ENCODE results near the gene AGPS. TPM values are rescaled to one million over a fixed set of nuclear protein-coding genes. Genes with fewer than 3 reads are reported as not detected.
A peak's percentile ranks its signal among the peaks of the same experiment; 100 is the strongest.
"Not testable (repeated sequence)": the region's sequence is repeated elsewhere in the genome, so short reads cannot be mapped to it uniquely, and the experiment has no call there.

Gene AGPS
- total and polyA plus RNA-seq, 2 donors (not counting 1 experiment from before 2014, with no cell fraction given), result 2.2 to 25.5 TPM

DNA sequence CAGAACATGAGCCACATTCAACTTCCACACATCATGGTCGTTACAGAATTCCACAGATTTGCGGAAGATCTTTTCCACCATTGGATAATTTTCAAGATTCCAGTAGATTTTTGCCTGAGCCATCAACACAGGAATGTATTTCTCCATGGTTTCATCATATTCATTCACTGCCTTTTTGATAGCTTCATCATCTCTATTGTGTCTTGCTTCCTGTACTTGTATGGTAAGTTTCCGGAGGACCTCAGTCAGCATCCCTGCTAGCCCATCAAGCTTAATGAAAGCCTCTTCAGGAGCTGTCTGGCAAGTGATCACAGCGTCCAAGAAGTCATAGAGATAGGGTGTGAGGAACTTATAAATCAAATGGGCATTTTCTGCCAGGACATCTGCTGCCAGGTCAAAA lies 158.8 kb downstream of the AGPS start:
- Mint-ChIP-seq H3K4me1 (peaks cover 19% of the 10 kb centered on the region), H3K27ac (peak overlapping the region; percentile 85), H3K4me3 (peak overlapping the region; percentile 61)
- CTCF ChIA-PET, result interaction anchor here (1.6 to 2.2 kb wide), 2 partner anchors 10 to 386 kb away, joined by 4 to 7 read pairs; no protein-coding TSS in a partner anchor
- intact Hi-C loops (cut with micrococcal nuclease), result loop anchor here (5.0 kb wide), 4 partner anchors 219 to 1549 kb away; partner anchors contain the start of genes HNRNPA3 and LNPK
- H3K9me3 Mint-ChIP-seq (ENCODE audit: insufficient read depth); ATAC-seq (ENCODE audit: low read depth); H3K36me3 ChIP-seq (replicated peaks in 1 of 2; ENCODE audit: control extremely low read depth in 1 of 2, control insufficient read depth in 1 of 2, extremely low read depth in 1 of 2, insufficient read depth in 2 of 2, low read length in 1 of 2); H3K79me2 ChIP-seq (ENCODE audit: control insufficient read depth, insufficient read depth, low read length); H2AFZ ChIP-seq (ENCODE audit: insufficient read depth, low read depth, low read length, poor library complexity, severe bottlenecking); POLR2A ChIA-PET; H3K9me3 ChIP-seq (ENCODE audit: control extremely low read depth in 1 of 3, control insufficient read depth in 2 of 3, insufficient read depth in 1 of 3, low read length in 2 of 3); H3K27ac ChIP-seq (ENCODE audit: low read length in 2 of 2); DNase-seq; H3K9ac ChIP-seq (ENCODE audit: low read length); H3K4me2 ChIP-seq (replicated peaks; ENCODE audit: low read depth, low read length, poor library complexity, severe bottlenecking); H3K4me3 ChIP-seq (ENCODE audit: control extremely low read depth in 1 of 5, extremely low read depth in 1 of 5, insufficient read depth in 1 of 5, low read depth in 2 of 5, low read length in 4 of 5); H3K27me3 Mint-ChIP-seq; H3K27me3 ChIP-seq (replicated peaks in 1 of 4; ENCODE audit: control extremely low read depth in 1 of 4, control insufficient read depth in 3 of 4, insufficient read depth in 4 of 4, low read length in 3 of 4); H4K20me1 ChIP-seq (ENCODE audit: control insufficient read depth, insufficient read depth, low read length, poor library complexity, severe bottlenecking): not testable (repeated sequence)
- H3K4me1 ChIP-seq (ENCODE audit: control insufficient read depth in 2 of 2, insufficient read depth in 2 of 2, low read length in 2 of 2), result peaks cover 9 to 13% of the 10 kb centered on the region in 2 donors
- 100% methylated on average over 2 of the region's 4 CpGs for WGBS (ENCODE audit: insufficient coverage)

DNA sequence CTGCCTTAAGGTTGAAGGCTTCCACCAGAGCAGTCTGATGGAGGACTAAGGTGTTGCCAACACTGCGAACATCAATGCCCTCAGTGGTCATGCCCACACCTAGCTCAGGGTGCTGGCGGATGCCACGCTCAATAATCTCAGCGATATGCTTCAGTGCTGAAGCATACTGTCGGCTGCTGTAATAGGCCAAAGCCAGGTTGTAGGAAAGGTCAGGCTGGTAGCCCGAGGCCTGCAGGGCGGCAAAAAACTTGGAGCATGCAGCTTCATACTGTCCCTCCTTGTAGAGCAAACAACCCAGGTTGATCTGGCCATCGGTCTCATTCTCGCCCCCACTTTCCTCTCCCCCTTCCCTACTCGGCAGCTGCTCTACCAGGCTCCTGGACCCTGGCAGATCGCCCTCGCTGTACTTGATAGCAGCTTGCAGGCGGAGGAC lies 159.4 kb downstream of the AGPS start:
- peak overlapping the region; percentile 80 for H2AFZ ChIP-seq (ENCODE audit: insufficient read depth, low read depth, low read length, poor library complexity, severe bottlenecking)
- WGBS (ENCODE audit: insufficient coverage), result 75% methylated on average over 10 of the region's 13 CpGs

More for the DNA sequence above, 159.4 kb downstream of the AGPS start:
- Mint-ChIP-seq H3K27ac (peak overlapping the region; percentile 100), H3K9me3 (ENCODE audit: insufficient read depth) (no peaks in the 10 kb centered on the region), H3K4me3 (peak overlapping the region; percentile 97), H3K4me1 (peaks cover 19% of the 10 kb centered on the region), H3K27me3 (no peaks in the 10 kb centered on the region)
- Histone ChIP-seq H3K27me3 (replicated peaks in 1 of 4; ENCODE audit: control extremely low read depth in 1 of 4, control insufficient read depth in 3 of 4, insufficient read depth in 4 of 4, low read length in 3 of 4) (no peaks in the 10 kb centered on the region), H3K9ac (ENCODE audit: low read length) (peak overlapping the region; percentile 89), H4K20me1 (ENCODE audit: control insufficient read depth, insufficient read depth, low read length, poor library complexity, severe bottlenecking) (no peaks in the 10 kb centered on the region), H3K9me3 (ENCODE audit: control extremely low read depth in 1 of 3, control insufficient read depth in 2 of 3, insufficient read depth in 1 of 3, low read length in 2 of 3) (no peaks in the 10 kb centered on the region), H3K4me1 (ENCODE audit: control insufficient read depth in 2 of 2, insufficient read depth in 2 of 2, low read length in 2 of 2) (peaks cover 9 to 13% of the 10 kb centered on the region in 2 donors), H3K79me2 (ENCODE audit: control insufficient read depth, insufficient read depth, low read length) (no peaks in the 10 kb centered on the region), H3K36me3 (replicated peaks in 1 of 2; ENCODE audit: control extremely low read depth in 1 of 2, control insufficient read depth in 1 of 2, extremely low read depth in 1 of 2, insufficient read depth in 2 of 2, low read length in 1 of 2) (no peaks in the 10 kb centered on the region), H3K4me2 (replicated peaks; ENCODE audit: low read depth, low read length, poor library complexity, severe bottlenecking) (peak overlapping the region; percentile 83), H3K27ac (ENCODE audit: low read length in 2 of 2) (peak overlapping the region; percentile 99 to 100), H3K4me3 (ENCODE audit: control extremely low read depth in 1 of 5, extremely low read depth in 1 of 5, insufficient read depth in 1 of 5, low read depth in 2 of 5, low read length in 4 of 5) (peak overlapping the region in 4 of 5 experiments; percentile 63 to 97 (median 80))
- intact Hi-C loops (cut with micrococcal nuclease), result loop anchor here (2.0 to 5.0 kb wide), 6 partner anchors 220 to 1550 kb away; partner anchors contain the start of genes HNRNPA3 and LNPK
- POLR2A ChIA-PET, result no interaction called here
- CTCF ChIA-PET, result interaction anchor here (1.6 kb wide), 1 partner anchor 387 kb away, joined by 4 read pairs; no protein-coding TSS in a partner anchor
- DNase-seq (no peak), ATAC-seq (ENCODE audit: low read depth) (no peak)
- TF ChIP-seq EZH2 (IDR thresholded peaks at IDR 0.05; ENCODE audit: borderline replicate concordance, insufficient read depth, low read depth, low read length, poor library complexity, severe bottlenecking), result no peak
- TF ChIP-seq, protein P1, sequence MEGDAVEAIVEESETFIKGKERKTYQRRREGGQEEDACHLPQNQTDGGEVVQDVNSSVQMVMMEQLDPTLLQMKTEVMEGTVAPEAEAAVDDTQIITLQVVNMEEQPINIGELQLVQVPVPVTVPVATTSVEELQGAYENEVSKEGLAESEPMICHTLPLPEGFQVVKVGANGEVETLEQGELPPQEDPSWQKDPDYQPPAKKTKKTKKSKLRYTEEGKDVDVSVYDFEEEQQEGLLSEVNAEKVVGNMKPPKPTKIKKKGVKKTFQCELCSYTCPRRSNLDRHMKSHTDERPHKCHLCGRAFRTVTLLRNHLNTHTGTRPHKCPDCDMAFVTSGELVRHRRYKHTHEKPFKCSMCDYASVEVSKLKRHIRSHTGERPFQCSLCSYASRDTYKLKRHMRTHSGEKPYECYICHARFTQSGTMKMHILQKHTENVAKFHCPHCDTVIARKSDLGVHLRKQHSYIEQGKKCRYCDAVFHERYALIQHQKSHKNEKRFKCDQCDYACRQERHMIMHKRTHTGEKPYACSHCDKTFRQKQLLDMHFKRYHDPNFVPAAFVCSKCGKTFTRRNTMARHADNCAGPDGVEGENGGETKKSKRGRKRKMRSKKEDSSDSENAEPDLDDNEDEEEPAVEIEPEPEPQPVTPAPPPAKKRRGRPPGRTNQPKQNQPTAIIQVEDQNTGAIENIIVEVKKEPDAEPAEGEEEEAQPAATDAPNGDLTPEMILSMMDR (IDR thresholded peaks at IDR 0.05), result no peak

Data from B cell (primary cell).